ENCODE data around the gene YARS2. TPM values are rescaled to one million over a fixed set of nuclear protein-coding genes. Genes with fewer than 3 reads are reported as not detected.

YARS2 gene
- total and polyA plus RNA-seq, 2 experiments from 2014 or later = 73.0 to 76.7 TPM

DNA sequence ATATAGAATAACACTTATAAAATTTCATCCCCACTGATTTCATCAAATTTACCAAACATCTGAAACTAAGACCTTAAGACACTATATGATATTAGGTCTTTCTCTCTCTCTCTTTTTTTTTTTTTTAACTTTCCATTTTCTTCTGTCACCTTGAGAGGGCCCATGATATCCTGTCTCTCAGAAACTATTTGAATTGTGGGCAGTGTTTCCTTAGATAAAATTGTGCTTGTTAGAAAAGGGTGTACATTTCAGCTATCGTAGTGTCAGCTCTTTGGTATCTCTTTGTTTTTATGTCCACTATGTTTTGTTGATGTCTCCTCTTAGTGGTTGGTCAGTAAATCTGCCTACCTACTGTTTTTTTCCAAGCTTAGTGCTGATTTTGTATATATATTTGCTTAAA, 52.8 kb downstream of the YARS2 start:
- no peaks in the 10 kb centered on the region for H3K36me3 ChIP-seq (ENCODE audit: insufficient read depth)

More for the DNA sequence above, 52.8 kb downstream of the YARS2 start:
- 0 out of 2 replicates have a peak, but pooled peaks cover 7% of the 10 kb centered on the region for H4K20me1 ChIP-seq (replicated peaks; ENCODE audit: insufficient read depth)
- H3F3A ChIP-seq (replicated peaks; ENCODE audit: low read depth) = no peaks in the 10 kb centered on the region
- H2AFZ ChIP-seq = no peak overlapping the region
- no peak overlapping the region for H3K4me2 ChIP-seq
- peaks cover 3% of the 10 kb centered on the region for H3K36me3 Mint-ChIP-seq (ENCODE audit: low read depth)
- H3K4me1 Mint-ChIP-seq = peaks cover 8% of the 10 kb centered on the region; the same call in 2 of the 3 replicates
- ATAC-seq (no peak), DNase-seq (ENCODE audit: low spot score) (no peak)
- H3K4me3 Mint-ChIP-seq = no peak overlapping the region
- H3K4me1 ChIP-seq (ENCODE audit: insufficient read depth) = no peaks in the 10 kb centered on the region
- no peak overlapping the region for H3K27ac Mint-ChIP-seq
- H3K9me3 Mint-ChIP-seq = no peaks in the 10 kb centered on the region
- H3K27me3 ChIP-seq (ENCODE audit: insufficient read depth) = no peaks in the 10 kb centered on the region
- H3K27me3 Mint-ChIP-seq (ENCODE audit: insufficient read depth, low read depth, poor library complexity) = no peaks in the 10 kb centered on the region
- H3K79me2 ChIP-seq (replicated peaks; ENCODE audit: insufficient read depth) = peaks cover 26% of the 10 kb centered on the region
- TF ChIP-seq ZNF114 (CRISPR knock-in tag; IDR thresholded peaks at IDR 0.05) = no peak
- no peak for TF ChIP-seq STAT1 (IDR thresholded peaks at IDR 0.05; ENCODE audit: unreplicated experiment)
- no peak for TF ChIP-seq EZH2 (IDR thresholded peaks at IDR 0.05; ENCODE audit: low read depth, unreplicated experiment)
- TF ChIP-seq CREB1 (CRISPR knock-in tag; IDR thresholded peaks at IDR 0.05; ENCODE audit: low read depth) = no peak
- TF ChIP-seq REST (IDR thresholded peaks at IDR 0.05; ENCODE audit: unreplicated experiment) = no peak
- no peak for TF ChIP-seq CTCF (conservative IDR thresholded peaks at IDR 0.05; ENCODE audit: low read depth in 2 of 2)
- TF ChIP-seq, protein P1, sequence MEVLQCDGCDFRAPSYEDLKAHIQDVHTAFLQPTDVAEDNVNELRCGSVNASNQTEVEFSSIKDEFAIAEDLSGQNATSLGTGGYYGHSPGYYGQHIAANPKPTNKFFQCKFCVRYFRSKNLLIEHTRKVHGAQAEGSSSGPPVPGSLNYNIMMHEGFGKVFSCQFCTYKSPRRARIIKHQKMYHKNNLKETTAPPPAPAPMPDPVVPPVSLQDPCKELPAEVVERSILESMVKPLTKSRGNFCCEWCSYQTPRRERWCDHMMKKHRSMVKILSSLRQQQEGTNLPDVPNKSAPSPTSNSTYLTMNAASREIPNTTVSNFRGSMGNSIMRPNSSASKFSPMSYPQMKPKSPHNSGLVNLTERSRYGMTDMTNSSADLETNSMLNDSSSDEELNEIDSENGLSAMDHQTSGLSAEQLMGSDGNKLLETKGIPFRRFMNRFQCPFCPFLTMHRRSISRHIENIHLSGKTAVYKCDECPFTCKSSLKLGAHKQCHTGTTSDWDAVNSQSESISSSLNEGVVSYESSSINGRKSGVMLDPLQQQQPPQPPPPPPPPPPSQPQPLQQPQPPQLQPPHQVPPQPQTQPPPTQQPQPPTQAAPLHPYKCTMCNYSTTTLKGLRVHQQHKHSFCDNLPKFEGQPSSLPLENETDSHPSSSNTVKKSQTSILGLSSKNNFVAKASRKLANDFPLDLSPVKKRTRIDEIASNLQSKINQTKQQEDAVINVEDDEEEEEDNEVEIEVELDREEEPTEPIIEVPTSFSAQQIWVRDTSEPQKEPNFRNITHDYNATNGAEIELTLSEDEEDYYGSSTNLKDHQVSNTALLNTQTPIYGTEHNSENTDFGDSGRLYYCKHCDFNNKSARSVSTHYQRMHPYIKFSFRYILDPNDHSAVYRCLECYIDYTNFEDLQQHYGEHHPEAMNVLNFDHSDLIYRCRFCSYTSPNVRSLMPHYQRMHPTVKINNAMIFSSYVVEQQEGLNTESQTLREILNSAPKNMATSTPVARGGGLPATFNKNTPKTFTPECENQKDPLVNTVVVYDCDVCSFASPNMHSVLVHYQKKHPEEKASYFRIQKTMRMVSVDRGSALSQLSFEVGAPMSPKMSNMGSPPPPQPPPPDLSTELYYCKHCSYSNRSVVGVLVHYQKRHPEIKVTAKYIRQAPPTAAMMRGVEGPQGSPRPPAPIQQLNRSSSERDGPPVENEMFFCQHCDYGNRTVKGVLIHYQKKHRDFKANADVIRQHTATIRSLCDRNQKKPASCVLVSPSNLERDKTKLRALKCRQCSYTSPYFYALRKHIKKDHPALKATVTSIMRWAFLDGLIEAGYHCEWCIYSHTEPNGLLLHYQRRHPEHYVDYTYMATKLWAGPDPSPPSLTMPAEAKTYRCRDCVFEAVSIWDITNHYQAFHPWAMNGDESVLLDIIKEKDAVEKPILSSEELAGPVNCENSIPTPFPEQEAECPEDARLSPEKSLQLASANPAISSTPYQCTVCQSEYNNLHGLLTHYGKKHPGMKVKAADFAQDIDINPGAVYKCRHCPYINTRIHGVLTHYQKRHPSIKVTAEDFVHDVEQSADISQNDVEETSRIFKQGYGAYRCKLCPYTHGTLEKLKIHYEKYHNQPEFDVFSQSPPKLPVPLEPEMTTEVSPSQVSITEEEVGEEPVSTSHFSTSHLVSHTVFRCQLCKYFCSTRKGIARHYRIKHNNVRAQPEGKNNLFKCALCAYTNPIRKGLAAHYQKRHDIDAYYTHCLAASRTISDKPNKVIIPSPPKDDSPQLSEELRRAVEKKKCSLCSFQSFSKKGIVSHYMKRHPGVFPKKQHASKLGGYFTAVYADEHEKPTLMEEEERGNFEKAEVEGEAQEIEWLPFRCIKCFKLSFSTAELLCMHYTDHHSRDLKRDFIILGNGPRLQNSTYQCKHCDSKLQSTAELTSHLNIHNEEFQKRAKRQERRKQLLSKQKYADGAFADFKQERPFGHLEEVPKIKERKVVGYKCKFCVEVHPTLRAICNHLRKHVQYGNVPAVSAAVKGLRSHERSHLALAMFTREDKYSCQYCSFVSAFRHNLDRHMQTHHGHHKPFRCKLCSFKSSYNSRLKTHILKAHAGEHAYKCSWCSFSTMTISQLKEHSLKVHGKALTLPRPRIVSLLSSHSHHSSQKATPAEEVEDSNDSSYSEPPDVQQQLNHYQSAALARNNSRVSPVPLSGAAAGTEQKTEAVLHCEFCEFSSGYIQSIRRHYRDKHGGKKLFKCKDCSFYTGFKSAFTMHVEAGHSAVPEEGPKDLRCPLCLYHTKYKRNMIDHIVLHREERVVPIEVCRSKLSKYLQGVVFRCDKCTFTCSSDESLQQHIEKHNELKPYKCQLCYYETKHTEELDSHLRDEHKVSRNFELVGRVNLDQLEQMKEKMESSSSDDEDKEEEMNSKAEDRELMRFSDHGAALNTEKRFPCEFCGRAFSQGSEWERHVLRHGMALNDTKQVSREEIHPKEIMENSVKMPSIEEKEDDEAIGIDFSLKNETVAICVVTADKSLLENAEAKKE (CRISPR knock-in tag; IDR thresholded peaks at IDR 0.05) = no peak
- TF ChIP-seq JUNB (IDR thresholded peaks at IDR 0.05; ENCODE audit: unreplicated experiment) = no peak
- TF ChIP-seq NANOG (IDR thresholded peaks at IDR 0.05; ENCODE audit: borderline replicate concordance) = no peak
- TF ChIP-seq ZNF331 (CRISPR knock-in tag; IDR thresholded peaks at IDR 0.05; ENCODE audit: low read depth) = no peak
- no peak for TF ChIP-seq POLR2AphosphoS5 (IDR thresholded peaks at IDR 0.05; ENCODE audit: low read depth)
- no peak for TF ChIP-seq EZH2phosphoT487 (IDR thresholded peaks at IDR 0.05; ENCODE audit: unreplicated experiment)
- H3K27ac ChIP-seq (ENCODE audit: low read depth) = no peak overlapping the region
- H3K9me2 ChIP-seq (ENCODE audit: insufficient read depth) = no peaks in the 10 kb centered on the region
- no peak overlapping the region for H3K4me3 ChIP-seq
